NCI-H146 treated with DMSO at 0.1 percent for 48 hours (cell line): ENCODE measurements around the gene C13orf46.

Source experiments
- DNase-seq: peaks from one replicate; lab custom pipeline; 2025; ENCODE audit not compliant: unreplicated experiment; lab: John Stamatoyannopoulos, UW

The C13orf46 gene

DNA sequence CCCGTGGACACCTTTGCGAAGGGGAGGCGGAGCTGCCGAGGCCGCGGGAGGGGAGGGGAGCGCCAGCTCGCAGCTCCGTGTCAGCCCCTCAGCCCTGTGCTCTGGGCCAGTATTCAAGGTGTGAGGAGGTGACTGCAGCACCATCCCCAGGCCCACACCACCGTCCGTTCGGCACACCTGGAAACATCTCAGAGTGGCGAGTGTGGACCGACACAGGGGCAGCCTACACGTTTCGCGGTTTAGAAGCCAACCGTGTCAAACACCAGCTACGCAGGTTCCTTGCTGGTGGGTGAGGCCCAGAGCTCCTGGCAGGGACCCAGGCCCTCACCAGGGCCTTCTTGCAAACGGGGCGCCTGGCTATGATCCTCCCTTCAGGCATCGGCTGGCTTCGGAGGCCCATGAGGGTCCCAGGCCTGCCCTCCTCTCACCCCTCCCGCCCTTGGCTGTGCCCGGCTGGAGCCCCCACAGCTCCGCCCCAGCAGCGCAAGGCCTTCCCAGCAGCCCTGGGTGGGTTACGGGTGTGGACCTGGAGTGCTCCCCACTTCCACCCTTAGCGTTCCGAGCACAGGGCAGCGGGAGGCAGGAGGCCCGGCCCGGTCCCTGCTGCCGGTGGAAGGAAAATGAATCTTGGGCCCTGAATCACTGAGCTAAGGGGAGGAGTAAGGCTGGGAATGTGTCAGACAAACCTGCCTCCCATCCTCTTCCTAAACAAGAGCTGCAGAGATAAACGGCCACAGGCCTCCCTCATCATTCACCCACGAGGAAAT is 1.2 kb downstream of the C13orf46 start:
- no peak for DNase-seq

DNA sequence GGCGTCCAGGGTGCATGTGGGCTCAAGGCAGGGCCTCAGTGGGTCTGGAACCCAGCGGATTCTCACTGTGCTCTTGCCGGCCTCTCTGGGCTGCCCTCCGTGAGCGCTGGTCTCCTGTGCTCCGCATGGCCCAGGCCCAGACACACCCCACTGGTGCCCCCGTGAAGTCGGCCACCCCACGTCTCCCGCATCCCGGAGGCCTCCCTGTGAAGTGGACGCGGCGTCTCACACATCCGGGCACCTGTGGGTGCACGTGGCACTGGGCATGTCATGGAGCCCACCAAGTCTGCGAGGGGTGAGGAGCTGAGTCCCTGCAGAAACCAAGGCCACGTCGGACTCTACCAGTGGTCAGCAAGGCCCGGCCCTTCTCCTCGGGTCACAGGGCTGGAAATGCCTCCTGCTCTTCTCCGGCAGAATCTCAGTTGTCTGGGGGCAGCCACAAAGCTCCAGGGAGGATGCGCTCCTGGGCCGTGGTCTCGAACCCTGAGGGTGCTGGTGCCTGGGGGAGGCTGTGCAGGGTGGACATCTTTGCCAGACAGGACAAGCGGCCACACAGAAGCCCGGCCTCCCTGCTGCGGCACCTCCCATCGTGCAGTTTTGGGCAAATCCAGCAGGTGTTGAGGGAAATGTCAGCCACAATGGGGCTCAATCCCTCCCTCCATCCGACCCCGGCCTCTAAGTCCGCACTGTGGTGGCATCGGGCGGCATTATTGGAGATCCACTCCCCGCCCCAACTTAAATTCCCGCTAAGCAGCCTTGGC is 2.2 kb downstream of the C13orf46 start:
- DNase-seq, result no peak

- no peak for DNase-seq
These were observed 2.9 kb downstream of the C13orf46 start for GRCh38 chr13:113970810-113971470.

GRCh38 chr13:113969973-113970611 is 3.8 kb downstream of the C13orf46 start:
- no peak for DNase-seq

DNA sequence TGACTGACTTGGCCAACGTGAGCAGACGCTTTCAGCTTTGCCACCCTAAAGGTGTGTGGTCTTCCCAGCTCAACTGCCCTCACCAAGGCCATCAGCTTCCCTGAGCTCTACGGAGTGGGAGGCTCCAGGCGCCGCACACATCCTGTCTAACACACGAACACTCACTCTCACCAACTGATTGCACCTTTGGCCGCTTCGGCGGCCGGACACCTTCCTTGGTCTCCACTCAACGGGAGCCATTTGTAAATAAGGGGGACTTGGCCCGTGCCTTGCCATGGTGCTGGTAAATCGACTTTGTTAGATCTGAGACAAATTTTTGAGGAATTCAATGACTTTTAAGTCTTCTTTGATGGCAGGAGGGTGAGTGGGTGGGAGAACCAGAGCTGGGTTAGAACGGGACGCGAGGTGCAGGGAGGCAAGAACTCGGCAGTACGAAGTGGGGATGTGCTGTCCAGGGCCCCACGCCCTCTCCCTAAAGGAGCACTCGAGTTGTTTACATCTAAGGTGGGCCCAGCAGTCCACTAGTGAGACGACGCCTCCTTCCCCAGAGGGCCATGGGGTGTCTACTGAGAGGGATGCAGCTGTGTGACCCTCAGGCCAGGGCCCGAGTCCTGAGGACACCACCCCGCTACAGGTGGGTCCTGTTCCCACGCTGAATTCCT is 4.4 kb downstream of the C13orf46 start:
- DNase-seq, result no peak

DNA sequence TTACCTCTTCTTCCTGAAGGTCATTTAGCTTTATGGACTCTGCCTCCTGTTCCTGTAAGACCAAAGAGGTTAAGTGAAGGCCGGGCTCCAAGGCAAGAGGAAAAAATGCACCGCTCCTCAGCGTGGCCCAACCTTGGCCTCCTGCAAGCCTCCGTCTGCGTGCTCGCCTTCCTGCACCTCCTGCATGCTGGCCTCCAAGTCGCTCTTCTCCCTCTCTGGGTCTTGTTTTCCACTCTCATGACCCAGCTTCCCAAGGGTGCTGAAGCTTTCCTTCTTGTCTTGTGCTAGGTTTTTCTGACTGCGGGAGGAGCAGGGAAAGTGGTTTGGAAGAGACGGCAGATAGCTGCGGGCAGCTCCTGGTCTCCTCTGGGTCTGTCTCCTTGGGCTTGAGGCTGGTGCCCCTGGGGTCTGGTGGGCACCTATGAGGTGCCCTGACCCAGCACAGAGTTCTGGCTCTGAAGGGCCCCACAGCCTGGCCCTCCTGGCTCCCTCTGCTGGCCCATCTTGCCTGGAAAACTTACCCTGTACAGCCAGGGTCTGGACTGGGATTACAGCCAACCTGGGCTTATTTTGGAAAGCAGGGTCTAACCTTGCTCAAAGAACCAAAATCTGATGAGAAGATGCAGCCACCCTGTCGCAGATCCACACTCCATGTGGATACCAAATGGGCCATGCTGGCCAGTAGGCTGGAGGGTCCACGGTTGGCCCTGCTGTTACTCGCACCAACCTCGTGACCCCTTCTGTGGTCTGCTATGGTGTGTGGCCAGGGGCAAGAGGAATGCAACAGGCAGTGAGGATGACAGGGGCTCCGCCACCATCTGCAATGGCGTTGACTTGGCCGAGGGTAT is 5.2 kb downstream of the C13orf46 start:
- no peak for DNase-seq

DNA sequence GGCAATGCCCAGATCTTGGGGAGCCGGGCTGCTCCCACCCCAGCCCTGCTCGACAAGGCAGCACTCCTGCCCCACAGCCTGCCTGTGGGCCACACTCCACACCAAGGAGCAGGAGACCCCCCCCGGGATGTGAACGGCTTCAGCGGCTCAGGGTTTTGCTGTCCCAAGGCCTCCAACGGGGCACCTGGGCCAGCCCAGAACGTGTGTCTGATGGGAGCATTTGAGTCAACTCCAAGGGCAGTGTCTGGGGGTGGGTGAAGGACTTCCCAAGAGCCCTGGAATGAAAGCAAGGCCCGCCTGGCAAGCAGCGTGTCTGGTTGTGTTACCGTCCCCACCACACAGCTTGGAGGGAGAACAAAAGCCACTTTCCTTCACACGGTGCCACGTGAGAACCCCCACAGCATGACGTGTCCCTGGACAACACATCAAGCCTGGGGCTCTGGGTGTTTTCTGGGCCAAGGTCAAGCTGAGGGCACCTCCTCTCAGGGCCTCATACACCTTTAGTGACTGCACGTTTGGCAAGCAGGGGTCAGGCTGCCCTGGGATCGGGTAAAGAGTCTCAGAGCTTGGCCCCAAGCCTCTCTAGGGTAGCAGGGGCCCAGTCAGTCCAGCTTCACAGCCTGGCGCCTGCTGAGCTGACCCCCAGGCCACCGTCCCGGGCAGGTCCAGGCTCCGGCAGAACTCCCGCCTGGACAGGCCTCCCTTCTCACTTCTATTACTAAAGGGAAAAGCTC is 6.0 kb downstream of the C13orf46 start:
- no peak for DNase-seq

DNA sequence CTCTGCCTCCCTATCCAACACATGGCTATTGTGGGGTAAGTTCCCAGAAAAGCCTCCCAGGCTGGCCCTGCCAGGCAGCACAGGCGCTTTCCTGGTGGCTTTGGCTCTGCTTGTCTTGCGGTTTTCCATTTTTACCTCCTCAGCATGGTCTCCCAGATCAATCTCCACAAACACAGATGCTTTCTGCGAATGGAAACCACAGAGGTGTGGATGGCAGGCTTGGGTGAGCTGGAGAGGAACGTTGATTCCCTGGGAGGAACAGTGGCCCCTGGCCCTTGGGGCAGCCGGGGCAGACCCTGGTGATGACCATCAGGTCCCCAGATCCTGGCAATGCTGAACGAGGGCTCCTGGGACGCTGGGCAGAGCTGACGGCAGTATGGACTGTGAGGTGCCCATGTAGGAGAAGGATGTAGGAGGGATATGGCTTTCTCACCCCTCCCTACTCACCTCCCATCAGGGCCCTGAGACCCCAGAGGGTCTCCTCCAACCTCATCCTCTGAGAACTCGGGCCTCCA is 6.6 kb downstream of the C13orf46 start:
- no peak for DNase-seq

DNA sequence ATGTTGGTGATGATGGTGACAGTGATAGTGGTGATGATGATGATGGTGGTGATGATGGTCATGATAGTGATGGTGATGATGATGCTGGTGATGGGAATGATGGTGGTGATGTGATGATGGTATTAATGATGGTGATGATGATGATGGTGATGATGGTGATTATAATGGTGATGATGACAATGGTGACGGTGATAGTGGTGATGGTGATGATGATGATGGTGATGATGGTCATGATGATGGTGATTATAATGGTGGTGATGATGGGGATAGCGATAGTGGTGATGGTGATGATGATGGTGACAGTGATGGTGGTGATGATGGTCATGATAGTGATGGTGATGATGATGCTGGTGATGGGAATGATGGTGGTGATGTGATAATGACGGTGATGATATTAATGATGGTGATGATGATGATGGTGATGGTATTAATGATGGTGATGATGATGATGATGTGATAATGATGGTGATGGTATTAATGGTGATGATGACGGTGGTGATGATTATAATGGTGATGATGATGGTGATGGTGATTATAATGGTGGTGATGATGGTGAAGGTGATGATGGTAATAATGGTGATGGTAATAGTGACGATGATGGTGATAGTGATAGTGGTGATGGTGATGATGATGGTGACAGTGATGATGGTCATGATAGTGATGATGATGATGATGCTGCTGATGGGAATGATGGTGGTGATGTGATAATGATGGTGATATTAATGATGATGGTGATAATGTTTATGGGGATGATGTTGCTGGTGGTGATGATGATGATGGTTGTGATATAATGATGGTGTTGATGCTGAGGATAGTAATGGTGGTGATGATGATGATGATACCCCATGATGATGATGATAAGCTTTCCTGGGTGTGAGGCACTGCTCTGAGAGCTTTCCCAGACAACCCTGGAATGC is 7.7 kb downstream of the C13orf46 start:
- DNase-seq, result no peak

- no peak for DNase-seq
These were observed 8.4 kb downstream of the C13orf46 start for GRCh38 chr13:113965383-113965874.

- DNase-seq, result no peak
These were observed 9.5 kb downstream of the C13orf46 start for GRCh38 chr13:113964251-113964995.

DNA sequence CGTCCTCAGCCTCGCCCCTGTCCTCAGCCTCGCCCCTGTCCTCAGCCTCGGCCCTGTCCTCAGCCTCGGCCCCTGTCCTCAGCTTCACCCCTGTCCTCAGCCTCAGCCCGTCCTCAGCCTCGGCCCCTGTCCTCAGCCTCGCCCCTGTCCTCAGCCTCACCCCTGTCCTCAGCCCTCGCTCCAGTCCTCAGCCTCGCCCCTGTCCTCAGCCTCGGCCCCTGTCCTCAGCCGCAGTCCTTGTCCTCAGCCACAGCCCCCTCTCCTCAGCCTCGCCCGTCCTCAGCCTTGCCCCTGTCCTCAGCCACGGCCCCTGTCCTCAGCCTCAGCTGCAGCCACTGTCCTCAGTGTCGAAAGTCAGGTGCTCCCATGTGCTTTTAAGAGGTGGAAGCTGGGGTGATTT is 10.5 kb downstream of the C13orf46 start:
- no peak for DNase-seq

- DNase-seq, result no peak
These were observed 10.9 kb downstream of the C13orf46 start for GRCh38 chr13:113962975-113963374.

DNA sequence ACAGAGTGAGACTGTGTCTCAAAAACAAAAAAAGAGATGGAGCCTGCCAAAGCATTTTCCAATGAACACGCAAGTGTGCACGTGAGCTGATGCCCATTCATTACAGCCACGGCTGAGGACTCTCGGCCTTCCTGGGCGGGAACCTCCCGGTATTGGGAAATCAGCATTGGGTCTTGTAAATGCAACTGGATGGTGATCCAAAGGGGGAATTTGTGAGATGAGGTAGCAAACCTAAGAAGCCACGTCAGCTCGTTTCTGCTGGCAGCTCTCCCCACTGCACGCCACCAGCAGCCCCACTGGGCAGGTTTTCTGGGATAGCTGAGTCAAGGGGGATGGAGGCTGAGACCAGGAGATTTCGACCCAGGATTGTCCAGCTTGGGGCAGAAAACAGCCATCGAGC is 11.5 kb downstream of the C13orf46 start:
- no peak for DNase-seq

DNA sequence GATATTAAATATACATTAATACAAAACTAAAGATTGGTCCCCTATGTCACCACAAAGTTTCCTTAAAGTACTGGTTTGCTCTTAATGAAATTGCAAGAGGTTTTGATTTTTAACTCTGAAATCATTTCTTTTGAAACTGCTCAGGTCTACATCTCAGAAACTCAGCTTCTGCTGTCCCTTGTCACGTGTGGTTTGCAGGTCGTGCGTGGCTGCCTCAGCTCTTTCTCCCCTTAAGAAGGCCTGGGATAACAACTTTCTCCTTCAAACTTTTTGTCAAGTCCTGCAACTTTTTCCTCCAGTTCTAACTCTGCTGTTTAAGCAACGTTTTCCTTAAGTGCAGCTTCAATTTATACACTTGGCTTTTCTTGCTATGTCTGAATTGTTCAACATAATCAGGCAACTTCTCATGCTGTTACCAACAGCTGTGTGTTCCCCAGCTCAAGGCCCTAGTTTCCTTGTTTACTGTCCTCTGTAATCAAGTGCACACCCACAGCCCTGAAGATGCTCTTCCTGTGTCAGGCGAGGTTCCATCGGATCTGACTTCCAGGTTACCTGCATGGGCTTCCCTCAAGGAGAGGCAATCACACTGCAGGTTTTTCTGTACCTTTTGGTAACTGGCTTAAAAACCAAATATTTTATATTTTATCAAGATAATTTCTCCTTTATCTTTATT is 13.5 kb downstream of the C13orf46 start:
- no peak for DNase-seq

DNA sequence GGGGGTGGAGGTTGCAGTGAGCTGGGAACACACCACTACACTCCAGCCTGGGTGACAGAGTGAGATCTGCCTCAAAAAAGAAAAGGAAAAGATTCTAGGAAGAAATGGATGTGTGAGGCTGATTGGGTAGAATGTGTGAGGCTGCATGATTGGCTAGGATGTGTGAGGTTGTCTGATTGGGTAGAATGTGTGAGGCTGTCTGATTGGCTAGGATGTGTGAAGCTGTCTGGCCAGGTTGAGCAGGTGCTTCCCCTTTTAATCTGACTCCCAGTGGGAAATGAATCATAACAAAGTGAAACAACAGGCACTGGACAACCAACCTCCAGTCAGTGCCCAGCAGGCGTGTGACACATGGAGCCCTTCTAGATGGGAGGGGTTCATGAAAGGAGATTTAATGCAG is 14.7 kb downstream of the C13orf46 start:
- DNase-seq, result no peak

DNA sequence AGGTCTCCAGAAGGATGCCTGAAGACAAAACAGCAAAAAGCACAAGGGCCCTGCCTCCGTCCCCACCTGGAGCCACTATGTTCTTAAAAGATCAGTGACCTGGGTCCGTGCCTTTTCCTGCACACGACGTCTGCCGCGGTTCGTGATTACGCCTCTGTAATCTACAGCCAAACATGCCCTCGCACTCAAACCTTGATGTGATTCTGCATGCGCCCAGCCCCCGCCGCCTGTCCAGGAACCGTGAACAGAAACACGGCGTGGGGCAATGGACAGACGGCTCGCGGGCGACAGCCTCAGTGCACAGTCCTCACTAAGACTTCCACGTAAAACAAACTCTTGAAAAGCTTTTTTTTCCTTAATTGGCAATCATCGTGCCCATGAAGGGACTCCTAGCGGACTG is 15.5 kb downstream of the C13orf46 start:
- no peak for DNase-seq
